ENCODE data around the gene WFIKKN2. TPM values are rescaled to one million over a fixed set of nuclear protein-coding genes. Genes with fewer than 3 reads are reported as not detected.

Gene WFIKKN2
- polyA plus RNA-seq, 1 of the 3 experiments (the other 2 are of a cell fraction), result not detected

GRCh38 chr17:50824429-50824828 lies 11.0 kb upstream of the WFIKKN2 start:
- ChIA-PET CTCF (interaction anchor here (1.0 to 6.7 kb wide), 3 partner anchors 16 to 41 kb away, joined by 3 to 31 read pairs (median 4); no protein-coding TSS in a partner anchor), POLR2A (no interaction called here)
- Histone ChIP-seq H2AFZ (ENCODE audit: low read depth) (no peak overlapping the region), H3K4me3 (ENCODE audit: low read depth in 2 of 2, low read length in 1 of 2) (no peak overlapping the region), H3K4me1 (ENCODE audit: control insufficient read depth in 1 of 2, insufficient read depth in 2 of 2, low read depth in 1 of 2, low read length in 1 of 2) (no peaks in the 10 kb centered on the region), H3F3A (replicated peaks; ENCODE audit: insufficient read depth) (no peaks in the 10 kb centered on the region), H3K9me3 (no peaks in the 10 kb centered on the region), H3K27me3 (ENCODE audit: insufficient read depth) (0 out of 2 replicates have a peak, but pooled peaks cover 12% of the 10 kb centered on the region), H3K79me2 (ENCODE audit: insufficient read depth) (no peaks in the 10 kb centered on the region), H3K27ac (ENCODE audit: low read depth in 2 of 2, low read length in 1 of 2) (no peak overlapping the region), H3K9me2 (no peaks in the 10 kb centered on the region), H3K36me3 (replicated peaks in 1 of 2; ENCODE audit: control insufficient read depth in 1 of 2, insufficient read depth in 2 of 2, low read length in 1 of 2) (no peaks in the 10 kb centered on the region), H3K9ac (no peak overlapping the region), H3K4me2 (no peak overlapping the region), H4K20me1 (ENCODE audit: insufficient read depth) (no peaks in the 10 kb centered on the region)
- WGBS (ENCODE audit: low lambda C conversion rate), result 67% methylated on average over 2 of the region's 2 CpGs
- no peak for DNase-seq
- no peak for TF ChIP-seq SMC3 (IDR thresholded peaks at IDR 0.05; ENCODE audit: low read depth, low read length)

GRCh38 chr17:50825188-50825587 lies 10.2 kb upstream of the WFIKKN2 start:
- no peak overlapping the region for H3K4me3 ChIP-seq (ENCODE audit: low read depth in 2 of 2, low read length in 1 of 2)
- H3K9me3 ChIP-seq, result no peaks in the 10 kb centered on the region
- no peaks in the 10 kb centered on the region for H3K79me2 ChIP-seq (ENCODE audit: insufficient read depth)
- H3K27me3 ChIP-seq (ENCODE audit: insufficient read depth), result 0 out of 2 replicates have a peak, but pooled peaks cover 12% of the 10 kb centered on the region
- no peaks in the 10 kb centered on the region for H4K20me1 ChIP-seq (ENCODE audit: insufficient read depth)
- ChIA-PET CTCF (interaction anchor here (1.0 to 6.7 kb wide), 3 partner anchors 16 to 42 kb away, joined by 3 to 31 read pairs (median 7); no protein-coding TSS in a partner anchor), POLR2A (no interaction called here)
- no peak overlapping the region for H3K27ac ChIP-seq (ENCODE audit: low read depth in 2 of 2, low read length in 1 of 2)
- no peak overlapping the region for H2AFZ ChIP-seq (ENCODE audit: low read depth)
- H3F3A ChIP-seq (replicated peaks; ENCODE audit: insufficient read depth), result no peaks in the 10 kb centered on the region
- TF ChIP-seq REST (IDR thresholded peaks at IDR 0.05; ENCODE audit: low read depth, low read length) (no peak), RXRA (IDR thresholded peaks at IDR 0.05; ENCODE audit: borderline replicate concordance, low read depth) (no peak)
- no peak overlapping the region for H3K9ac ChIP-seq
- no peaks in the 10 kb centered on the region for H3K4me1 ChIP-seq (ENCODE audit: control insufficient read depth in 1 of 2, insufficient read depth in 2 of 2, low read depth in 1 of 2, low read length in 1 of 2)
- H3K36me3 ChIP-seq (replicated peaks in 1 of 2; ENCODE audit: control insufficient read depth in 1 of 2, insufficient read depth in 2 of 2, low read length in 1 of 2), result no peaks in the 10 kb centered on the region
- no peak overlapping the region for H3K4me2 ChIP-seq
- no peak for DNase-seq
- no peaks in the 10 kb centered on the region for H3K9me2 ChIP-seq

- Histone ChIP-seq H2AFZ (ENCODE audit: low read depth) (no peak overlapping the region), H4K20me1 (ENCODE audit: insufficient read depth) (no peaks in the 10 kb centered on the region), H3K4me2 (no peak overlapping the region), H3K9me3 (no peaks in the 10 kb centered on the region), H3K27ac (ENCODE audit: low read depth in 2 of 2, low read length in 1 of 2) (no peak overlapping the region), H3K9me2 (no peaks in the 10 kb centered on the region), H3K4me1 (ENCODE audit: control insufficient read depth in 1 of 2, insufficient read depth in 2 of 2, low read depth in 1 of 2, low read length in 1 of 2) (peaks cover 0 to 4% of the 10 kb centered on the region in 2 experiments; a peak in 1 of 4 replicates), H3K79me2 (ENCODE audit: insufficient read depth) (no peaks in the 10 kb centered on the region), H3K27me3 (ENCODE audit: insufficient read depth) (peaks cover 12% of the 10 kb centered on the region; the same call in 1 of the 2 replicates), H3F3A (replicated peaks; ENCODE audit: insufficient read depth) (no peaks in the 10 kb centered on the region), H3K9ac (no peak overlapping the region), H3K36me3 (replicated peaks in 1 of 2; ENCODE audit: control insufficient read depth in 1 of 2, insufficient read depth in 2 of 2, low read length in 1 of 2) (no peaks in the 10 kb centered on the region), H3K4me3 (ENCODE audit: low read depth in 2 of 2, low read length in 1 of 2) (no peak overlapping the region)
- WGBS (ENCODE audit: low lambda C conversion rate), result 74% methylated on average over 6 of the region's 6 CpGs
- DNase-seq, result no peak
- CTCF ChIA-PET, result interaction anchor here (1.2 to 8.1 kb wide), 5 partner anchors 11 to 202 kb away, joined by 4 to 100 read pairs (median 12); no protein-coding TSS in a partner anchor
- POLR2A ChIA-PET, result no interaction called here
- TF ChIP-seq POLR2AphosphoS5 (IDR thresholded peaks at IDR 0.05; ENCODE audit: low read depth, low read length), result no peak
- no peak for TF ChIP-seq MAX (IDR thresholded peaks at IDR 0.05; ENCODE audit: low read depth)
- TF ChIP-seq FOXJ3 (CRISPR knock-in tag; IDR thresholded peaks at IDR 0.05), result no peak
- no peak for TF ChIP-seq FOSL2 (IDR thresholded peaks at IDR 0.05; ENCODE audit: borderline replicate concordance, low read depth)
- no peak for TF ChIP-seq FOXM1 (IDR thresholded peaks at IDR 0.05; ENCODE audit: low read depth)
- TF ChIP-seq EZH2phosphoT487 (IDR thresholded peaks at IDR 0.05; ENCODE audit: borderline replicate concordance, low read depth), result no peak
- no peak for TF ChIP-seq EP300 (IDR thresholded peaks at IDR 0.05; ENCODE audit: borderline replicate concordance in 1 of 2, low read depth in 1 of 2, low read length in 1 of 2)
- TF ChIP-seq RXRA (IDR thresholded peaks at IDR 0.05; ENCODE audit: borderline replicate concordance, low read depth), result no peak
- TF ChIP-seq TAF1 (IDR thresholded peaks at IDR 0.05; ENCODE audit: borderline replicate concordance, low read depth, low read length), result no peak
- TF ChIP-seq USF1 (IDR thresholded peaks at IDR 0.05; ENCODE audit: borderline replicate concordance, low read depth), result no peak
- no peak for TF ChIP-seq CTCF (IDR thresholded peaks at IDR 0.05)
Observed at GRCh38 chr17:50828508-50829170, 6.7 kb upstream of the WFIKKN2 start.
